Progenitor cell of endocrine pancreas (in vitro differentiated cells): ENCODE measurements around the gene ZNF568. TPM values are rescaled to one million over a fixed set of nuclear protein-coding genes. Genes with fewer than 3 reads are reported as not detected.

Experiments
- DNase-seq: peaks from one replicate; pipeline ENCODE4 v3.0.0; 2021; ENCODE audit warnings: low spot score; ENCODE audit not compliant: unreplicated experiment
- H3K27ac Mint-ChIP-seq: 2 replicates; pipeline ENCODE4 v1.8.0; 2021; ENCODE audit warnings: mild to moderate bottlenecking, moderate library complexity, mixed read lengths
- H3K27me3 Mint-ChIP-seq: 2 replicates; pipeline ENCODE4 v1.8.0; 2021; ENCODE audit warnings: mixed read lengths
- H3K36me3 Mint-ChIP-seq: 2 replicates; pipeline ENCODE4 v1.8.0; 2022; ENCODE audit warnings: mixed read lengths; ENCODE audit not compliant: insufficient read depth
- H3K4me1 Mint-ChIP-seq: 2 replicates; pipeline ENCODE4 v1.8.0; 2021; ENCODE audit warnings: low read depth, mixed read lengths
- H3K4me3 Mint-ChIP-seq: 2 replicates; pipeline ENCODE4 v1.8.0; 2021; ENCODE audit warnings: low read depth, mild to moderate bottlenecking, moderate library complexity, mixed read lengths
- H3K9me3 Mint-ChIP-seq: 2 replicates; pipeline ENCODE4 v1.8.0; 2021; ENCODE audit warnings: low read depth, mixed read lengths
- CTCF ChIP-seq: fragments of 200-600 bp; sonication (generic); IDR thresholded peaks from one replicate; pipeline ENCODE4 v1.5.0; 2021; ENCODE audit warnings: antibody characterized with exemption, mild to moderate bottlenecking; ENCODE audit not compliant: unreplicated experiment
- total RNA-seq: library from RNA; stranded (reverse); gene quantifications from 2 replicates; pipeline ENCODE4 v1.2.1, GENCODE V29; 2021

ZNF568 gene
- total RNA-seq, 1 donor from 2014 or later, result 9.0 TPM

GRCh38 chr19:36950335-36951119 is 34.4 kb downstream of the ZNF568 start:
- Mint-ChIP-seq H3K27ac (no peak overlapping the region), H3K27me3 (no peaks in the 10 kb centered on the region), H3K4me3 (no peak overlapping the region), H3K4me1 (no peaks in the 10 kb centered on the region), H3K9me3 (peaks cover 40% of the 10 kb centered on the region), H3K36me3 (peaks cover 56% of the 10 kb centered on the region)
- no peak for TF ChIP-seq CTCF
- DNase-seq, result no peak

DNA sequence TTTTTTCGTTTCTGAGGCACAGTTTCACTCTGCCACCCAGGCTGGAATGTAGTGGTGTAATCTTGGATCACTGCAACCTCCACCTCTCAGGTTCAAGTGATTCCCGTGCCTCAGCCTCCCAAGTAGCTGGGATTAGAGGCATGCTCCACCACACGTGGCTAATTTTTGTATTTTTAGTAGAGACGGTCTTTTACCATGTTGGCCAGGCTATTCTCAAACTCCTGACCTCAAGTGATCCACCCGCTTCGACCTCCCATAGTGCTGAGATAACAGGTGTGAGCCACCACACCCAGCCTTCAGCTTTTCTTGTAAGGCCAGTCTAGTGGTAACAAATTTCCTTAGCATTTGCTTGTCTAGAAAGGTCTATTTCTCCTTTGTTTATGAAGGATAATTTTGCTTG is 46.2 kb downstream of the ZNF568 start:
- Mint-ChIP-seq H3K27me3 (no peaks in the 10 kb centered on the region), H3K36me3 (peaks cover 11% of the 10 kb centered on the region), H3K4me3 (no peak overlapping the region), H3K4me1 (no peaks in the 10 kb centered on the region), H3K9me3 (peaks cover 51% of the 10 kb centered on the region), H3K27ac (no peak overlapping the region)
- no peak for DNase-seq
- no peak for TF ChIP-seq CTCF

DNA sequence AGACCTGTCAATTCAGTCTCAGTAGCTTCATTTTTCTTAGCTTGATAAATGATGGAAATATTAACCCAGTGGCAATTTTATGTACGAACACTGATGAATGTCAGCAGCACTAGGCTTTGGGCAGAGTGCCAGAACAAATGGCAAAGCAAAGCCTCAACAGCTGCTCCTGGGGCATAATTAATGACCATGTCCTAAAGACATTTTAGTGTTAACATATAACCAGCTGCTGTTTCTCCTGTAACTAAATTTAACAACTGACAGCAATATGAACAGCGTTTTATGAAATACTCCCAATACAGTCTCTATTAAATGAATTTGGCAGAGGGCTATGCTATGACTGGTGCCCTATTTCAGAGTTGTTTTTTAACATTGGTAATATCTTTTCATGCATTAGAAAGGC is 47.1 kb downstream of the ZNF568 start:
- H3K27me3 Mint-ChIP-seq, result no peaks in the 10 kb centered on the region
- H3K27ac Mint-ChIP-seq, result no peak overlapping the region
- no peak for DNase-seq
- no peaks in the 10 kb centered on the region for H3K4me1 Mint-ChIP-seq
- no peak for TF ChIP-seq CTCF
- H3K4me3 Mint-ChIP-seq, result no peak overlapping the region
- peaks cover 10% of the 10 kb centered on the region for H3K36me3 Mint-ChIP-seq
- H3K9me3 Mint-ChIP-seq, result peaks cover 46% of the 10 kb centered on the region

DNA sequence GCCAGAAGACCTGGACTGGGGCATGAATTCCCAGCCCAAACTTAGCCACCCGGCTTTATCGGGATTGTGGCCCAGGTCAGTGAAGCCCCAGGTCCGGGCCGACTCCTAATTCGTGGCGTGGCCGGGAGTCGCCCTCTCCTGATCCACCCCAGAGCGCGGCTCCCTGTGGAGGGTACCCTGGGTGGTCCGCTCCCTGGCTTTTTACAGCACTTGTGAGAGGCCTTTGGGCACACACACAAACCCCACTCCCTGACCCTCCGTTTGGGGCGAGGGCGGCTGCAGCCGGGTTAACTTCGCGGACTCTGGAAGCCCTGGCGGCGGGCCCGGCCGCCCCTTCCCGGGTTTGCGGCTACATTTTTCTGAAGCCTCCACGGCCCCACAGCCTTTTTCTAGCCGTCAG is 56.4 kb downstream of the ZNF568 start:
- H3K36me3 Mint-ChIP-seq, result peaks cover 13% of the 10 kb centered on the region
- no peaks in the 10 kb centered on the region for H3K27me3 Mint-ChIP-seq
- H3K4me3 Mint-ChIP-seq, result no peak overlapping the region
- DNase-seq, result no peak
- no peak overlapping the region for H3K27ac Mint-ChIP-seq
- TF ChIP-seq CTCF, result no peak
- H3K9me3 Mint-ChIP-seq, result peaks cover 28% of the 10 kb centered on the region
- no peaks in the 10 kb centered on the region for H3K4me1 Mint-ChIP-seq

DNA sequence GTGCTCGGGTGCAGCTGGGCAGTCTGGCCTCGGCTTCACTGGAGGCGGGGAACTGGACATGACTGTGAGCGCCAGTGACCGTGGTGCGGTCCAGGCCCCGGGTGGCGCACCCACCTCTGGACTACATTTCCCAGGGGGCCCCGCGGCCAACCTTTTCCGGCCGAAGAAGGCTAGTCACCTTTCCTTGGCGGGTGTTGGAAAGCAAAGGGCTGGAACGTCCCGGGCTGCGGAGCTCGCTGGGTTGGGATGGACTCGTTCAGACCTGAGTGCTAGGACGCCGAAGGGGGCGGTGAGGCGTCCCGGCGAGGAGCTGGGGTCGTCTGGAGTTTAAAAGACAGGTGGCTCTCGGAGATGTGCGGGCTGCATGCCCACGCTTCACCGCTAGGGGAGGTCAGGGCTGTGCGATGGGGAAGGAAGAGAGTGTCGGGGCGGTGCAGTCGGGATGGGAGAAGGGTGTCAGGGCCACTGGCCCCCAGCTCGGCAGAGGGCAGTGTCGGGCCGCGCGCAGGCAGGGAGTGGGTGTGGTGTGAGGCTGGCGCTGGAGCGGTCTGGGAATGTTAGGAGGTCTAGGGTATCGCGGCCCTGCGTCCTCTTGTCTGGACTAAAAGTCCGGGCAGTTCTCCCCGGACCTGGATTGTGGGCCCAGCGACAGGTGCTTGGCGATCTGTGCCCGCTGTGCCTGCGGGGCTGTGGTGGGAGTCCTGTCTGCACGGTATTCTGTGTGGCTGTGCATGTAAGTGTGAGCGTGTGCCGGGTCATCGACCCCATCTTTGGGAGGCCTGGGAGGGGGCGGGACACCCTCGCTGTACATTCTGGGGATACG is 57.1 kb downstream of the ZNF568 start:
- DNase-seq, result no peak

More for the DNA sequence above, 57.1 kb downstream of the ZNF568 start:
- Mint-ChIP-seq H3K36me3 (peaks cover 18% of the 10 kb centered on the region), H3K4me1 (no peaks in the 10 kb centered on the region), H3K4me3 (peak overlapping the region; percentile 63), H3K27ac (no peak overlapping the region), H3K27me3 (no peaks in the 10 kb centered on the region), H3K9me3 (peaks cover 32% of the 10 kb centered on the region)
- peak; percentile 14 for TF ChIP-seq CTCF
